ENCODE data around the gene PPP2R2B.

PPP2R2B gene

DNA sequence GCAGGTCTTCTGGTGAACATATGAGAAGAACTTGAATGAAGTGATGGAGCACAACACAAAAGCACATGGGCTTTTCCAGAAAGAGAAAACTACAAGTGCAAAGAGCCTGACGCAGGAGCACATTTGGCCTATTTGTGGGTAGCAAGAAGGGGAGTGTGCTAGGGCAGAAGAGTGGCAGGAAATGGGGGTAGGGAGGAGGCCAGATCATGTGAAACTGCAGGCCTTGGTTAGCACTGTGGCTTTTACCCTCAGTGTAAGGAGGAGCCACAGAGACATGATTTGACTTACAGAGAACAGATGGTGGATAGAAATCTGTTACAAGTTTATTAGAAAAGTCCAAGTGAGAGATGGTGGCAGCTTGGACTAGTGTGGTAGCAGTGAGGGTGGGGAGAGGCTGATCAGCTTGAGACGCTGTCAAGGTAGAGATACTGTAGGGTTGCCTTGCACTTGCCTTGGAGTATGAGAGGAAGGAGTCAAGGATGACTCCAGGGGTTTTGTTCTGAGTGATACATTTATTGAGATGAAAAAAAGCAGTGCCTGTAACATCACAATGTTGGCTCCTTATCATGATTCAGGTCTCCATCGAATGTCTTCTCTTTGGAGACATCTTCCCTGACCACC is 126.7 kb downstream of the PPP2R2B start:
- no peak overlapping the region for H3K4me3 ChIP-seq (ENCODE audit: low read depth, low read length)
- no peak for DNase-seq (ENCODE audit: low read depth)
- TF ChIP-seq, protein P1, sequence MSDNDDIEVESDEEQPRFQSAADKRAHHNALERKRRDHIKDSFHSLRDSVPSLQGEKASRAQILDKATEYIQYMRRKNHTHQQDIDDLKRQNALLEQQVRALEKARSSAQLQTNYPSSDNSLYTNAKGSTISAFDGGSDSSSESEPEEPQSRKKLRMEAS (IDR thresholded peaks at IDR 0.05; ENCODE audit: low read depth, low read length), result no peak
- TF ChIP-seq MYC (IDR thresholded peaks at IDR 0.05; ENCODE audit: low read depth, low read length), result no peak

DNA sequence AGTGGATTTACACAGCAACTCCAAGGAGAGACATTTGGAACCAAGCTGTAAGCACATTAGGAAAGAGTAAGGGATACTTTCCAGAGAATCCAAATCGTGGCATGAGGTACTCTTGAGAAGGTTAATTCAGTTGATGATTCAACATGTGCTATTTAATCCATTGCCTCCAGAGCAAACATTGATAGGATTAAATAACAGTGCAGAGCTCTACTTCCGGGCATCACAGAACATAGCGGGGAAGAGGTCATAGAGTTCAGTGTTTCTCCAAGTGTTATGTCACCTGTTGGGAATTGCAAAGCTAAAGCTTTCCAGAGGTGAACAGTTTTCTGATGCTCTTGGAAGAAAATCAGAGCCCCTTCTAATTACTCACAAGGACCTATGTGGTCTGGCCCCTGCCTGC is 127.5 kb downstream of the PPP2R2B start:
- TF ChIP-seq, protein P2, sequence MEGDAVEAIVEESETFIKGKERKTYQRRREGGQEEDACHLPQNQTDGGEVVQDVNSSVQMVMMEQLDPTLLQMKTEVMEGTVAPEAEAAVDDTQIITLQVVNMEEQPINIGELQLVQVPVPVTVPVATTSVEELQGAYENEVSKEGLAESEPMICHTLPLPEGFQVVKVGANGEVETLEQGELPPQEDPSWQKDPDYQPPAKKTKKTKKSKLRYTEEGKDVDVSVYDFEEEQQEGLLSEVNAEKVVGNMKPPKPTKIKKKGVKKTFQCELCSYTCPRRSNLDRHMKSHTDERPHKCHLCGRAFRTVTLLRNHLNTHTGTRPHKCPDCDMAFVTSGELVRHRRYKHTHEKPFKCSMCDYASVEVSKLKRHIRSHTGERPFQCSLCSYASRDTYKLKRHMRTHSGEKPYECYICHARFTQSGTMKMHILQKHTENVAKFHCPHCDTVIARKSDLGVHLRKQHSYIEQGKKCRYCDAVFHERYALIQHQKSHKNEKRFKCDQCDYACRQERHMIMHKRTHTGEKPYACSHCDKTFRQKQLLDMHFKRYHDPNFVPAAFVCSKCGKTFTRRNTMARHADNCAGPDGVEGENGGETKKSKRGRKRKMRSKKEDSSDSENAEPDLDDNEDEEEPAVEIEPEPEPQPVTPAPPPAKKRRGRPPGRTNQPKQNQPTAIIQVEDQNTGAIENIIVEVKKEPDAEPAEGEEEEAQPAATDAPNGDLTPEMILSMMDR (IDR thresholded peaks at IDR 0.05; ENCODE audit: low read depth, low read length), result no peak
- TF ChIP-seq, protein P1 (IDR thresholded peaks at IDR 0.05; ENCODE audit: low read depth, low read length), result no peak
- no peak for TF ChIP-seq POLR2A (IDR thresholded peaks at IDR 0.05; ENCODE audit: extremely low read depth, insufficient read length)
- no peak for TF ChIP-seq MYC (IDR thresholded peaks at IDR 0.05; ENCODE audit: low read depth, low read length)
- no peak for DNase-seq (ENCODE audit: low read depth)
- H3K4me3 ChIP-seq (ENCODE audit: low read depth, low read length), result no peak overlapping the region

DNA sequence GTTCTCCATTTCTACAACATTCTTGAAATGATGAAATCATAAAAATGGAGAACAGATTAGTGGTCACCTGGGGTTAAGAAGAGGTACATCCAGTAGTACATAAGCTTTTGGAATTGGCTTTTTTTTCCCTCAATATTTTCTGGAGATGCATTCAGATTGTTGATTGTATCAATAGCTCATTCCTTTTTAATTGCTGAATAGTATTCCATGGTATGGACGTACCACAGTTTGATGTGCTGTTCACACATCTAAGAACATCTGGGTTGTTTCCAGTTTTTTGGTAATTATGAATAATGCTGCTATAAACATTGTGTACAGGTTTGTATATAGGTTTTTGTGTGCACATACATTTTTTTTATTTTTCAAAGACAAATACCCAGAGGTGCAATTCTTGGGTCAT is 130.0 kb downstream of the PPP2R2B start:
- no peak for DNase-seq (ENCODE audit: low read depth)
- TF ChIP-seq, protein P1 (IDR thresholded peaks at IDR 0.05; ENCODE audit: low read depth, low read length), result no peak
- TF ChIP-seq MYC (IDR thresholded peaks at IDR 0.05; ENCODE audit: low read depth, low read length) (no peak), POLR2A (IDR thresholded peaks at IDR 0.05; ENCODE audit: extremely low read depth, insufficient read length) (no peak)
- TF ChIP-seq, protein P2 (IDR thresholded peaks at IDR 0.05; ENCODE audit: low read depth, low read length), result no peak
- no peak overlapping the region for H3K4me3 ChIP-seq (ENCODE audit: low read depth, low read length)

DNA sequence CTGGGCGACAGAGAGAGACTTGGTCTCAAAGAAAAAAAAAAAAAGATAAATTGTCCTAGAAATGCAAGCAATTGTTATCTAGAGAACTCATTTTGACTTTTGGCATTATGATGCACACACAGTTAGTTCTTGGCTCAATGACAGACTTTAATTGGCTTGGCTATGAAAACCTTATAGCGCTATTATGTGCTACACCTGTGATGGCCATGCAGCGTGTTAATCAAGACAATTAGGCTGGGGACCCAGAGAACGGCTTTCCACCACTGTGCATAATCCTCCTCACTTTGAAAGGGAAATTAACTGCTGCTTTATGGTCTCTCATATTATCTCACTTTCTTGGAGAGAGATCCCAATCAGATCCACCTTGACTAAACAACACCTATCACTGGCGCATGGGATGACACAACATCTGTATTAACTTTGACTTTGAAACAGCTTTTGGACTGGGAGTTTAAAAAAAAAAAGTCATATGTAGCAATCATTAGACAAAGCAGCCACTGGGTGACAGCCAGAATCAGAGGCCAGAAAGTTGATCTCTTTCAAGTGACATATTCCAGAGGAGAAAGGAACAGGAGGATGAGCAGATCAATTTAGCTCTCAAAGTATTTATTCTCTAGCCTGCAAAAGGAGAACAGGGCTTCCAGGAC is 132.5 kb downstream of the PPP2R2B start:
- no peak for DNase-seq (ENCODE audit: low read depth)
- TF ChIP-seq, protein P2 (IDR thresholded peaks at IDR 0.05; ENCODE audit: low read depth, low read length), result no peak
- TF ChIP-seq MYC (IDR thresholded peaks at IDR 0.05; ENCODE audit: low read depth, low read length) (no peak), POLR2A (IDR thresholded peaks at IDR 0.05; ENCODE audit: extremely low read depth, insufficient read length) (no peak)
- TF ChIP-seq, protein P1 (IDR thresholded peaks at IDR 0.05; ENCODE audit: low read depth, low read length), result no peak
- H3K4me3 ChIP-seq (ENCODE audit: low read depth, low read length), result no peak overlapping the region

DNA sequence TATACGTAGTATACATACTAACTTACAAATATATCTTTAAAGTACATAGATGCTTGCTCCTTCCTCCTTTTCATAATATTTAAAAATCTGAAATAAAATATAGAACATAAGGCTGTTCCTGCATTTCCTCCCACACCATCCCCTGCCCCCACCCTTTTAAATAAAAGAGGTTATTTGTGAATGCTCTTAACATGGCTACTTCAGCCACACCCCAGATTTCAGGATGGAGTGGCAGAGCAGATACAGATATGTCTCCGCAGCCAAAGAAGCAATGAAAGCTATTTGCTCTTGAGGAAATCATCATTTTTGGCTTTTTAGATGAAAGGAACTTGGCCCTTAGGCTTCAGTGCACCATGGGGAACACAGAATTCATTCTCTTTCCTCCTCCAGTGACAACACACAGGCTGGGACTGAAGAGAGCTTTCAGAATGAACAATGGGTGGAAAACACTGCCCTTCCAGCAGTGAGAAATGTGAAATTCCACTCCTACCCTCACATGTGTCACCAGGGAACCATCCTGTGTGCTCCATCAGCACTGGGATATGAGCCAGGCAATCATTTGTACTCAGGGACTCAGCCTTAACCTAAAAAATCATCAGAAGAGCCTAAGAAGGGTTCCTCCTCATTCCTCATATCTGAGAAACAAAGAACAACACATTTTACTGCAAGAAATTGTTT is 134.3 kb downstream of the PPP2R2B start:
- TF ChIP-seq, protein P2 (IDR thresholded peaks at IDR 0.05; ENCODE audit: low read depth, low read length), result no peak
- no peak for DNase-seq (ENCODE audit: low read depth)
- H3K4me3 ChIP-seq (ENCODE audit: low read depth, low read length), result no peak overlapping the region

DNA sequence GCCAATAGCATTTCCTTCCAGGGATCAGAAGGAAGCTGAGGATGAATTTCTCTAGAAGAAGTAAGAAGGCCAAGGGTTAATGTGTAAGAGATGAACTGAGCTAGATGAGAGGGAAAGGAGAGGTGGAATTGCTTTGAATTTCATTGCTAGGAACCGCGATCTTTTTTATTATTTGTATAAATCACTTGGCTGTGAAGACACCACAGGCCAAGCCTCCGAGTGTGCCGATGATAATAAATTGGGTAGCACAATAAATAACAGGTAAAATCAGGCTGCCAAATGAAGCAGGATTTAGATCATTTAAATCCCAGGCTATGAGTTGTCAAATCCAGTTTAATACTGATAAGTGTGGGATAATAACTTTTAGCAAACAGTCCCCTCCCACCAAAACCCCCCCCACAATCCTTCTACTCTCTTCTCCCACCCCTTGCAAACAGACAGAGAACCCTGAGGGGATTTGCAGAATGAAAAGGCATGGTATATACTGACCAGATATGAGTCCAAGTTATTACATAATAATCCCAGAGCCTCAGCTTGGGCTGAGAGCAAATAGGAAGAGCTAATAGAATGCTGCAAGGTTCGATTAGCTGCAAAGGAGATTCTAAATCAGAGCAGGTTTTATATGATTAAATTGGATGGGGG is 143.5 kb downstream of the PPP2R2B start:
- H3K4me3 ChIP-seq (ENCODE audit: low read depth, low read length), result no peak overlapping the region
- DNase-seq (ENCODE audit: low read depth), result no peak
- TF ChIP-seq, protein P2 (IDR thresholded peaks at IDR 0.05; ENCODE audit: low read depth, low read length), result no peak
- TF ChIP-seq, protein P1 (IDR thresholded peaks at IDR 0.05; ENCODE audit: low read depth, low read length), result no peak
- TF ChIP-seq MYC (IDR thresholded peaks at IDR 0.05; ENCODE audit: low read depth, low read length), result no peak
